GM19351 (cell line): ENCODE data around the gene MOB3A.
A peak's percentile ranks its signal among the peaks of the same experiment; 100 is the strongest.
"Not testable (repeated sequence)": the region's sequence is repeated elsewhere in the genome, so short reads cannot be mapped to it uniquely, and the experiment has no call there.

ENCODE experiments used
- ATAC-seq: cut with Tn5 transposase; IDR thresholded peaks from one replicate; pipeline ENCODE4 v1.9.1; 2021; ENCODE audit warnings: mild to moderate bottlenecking, moderate library complexity; ENCODE audit not compliant: unreplicated experiment

Gene MOB3A

DNA sequence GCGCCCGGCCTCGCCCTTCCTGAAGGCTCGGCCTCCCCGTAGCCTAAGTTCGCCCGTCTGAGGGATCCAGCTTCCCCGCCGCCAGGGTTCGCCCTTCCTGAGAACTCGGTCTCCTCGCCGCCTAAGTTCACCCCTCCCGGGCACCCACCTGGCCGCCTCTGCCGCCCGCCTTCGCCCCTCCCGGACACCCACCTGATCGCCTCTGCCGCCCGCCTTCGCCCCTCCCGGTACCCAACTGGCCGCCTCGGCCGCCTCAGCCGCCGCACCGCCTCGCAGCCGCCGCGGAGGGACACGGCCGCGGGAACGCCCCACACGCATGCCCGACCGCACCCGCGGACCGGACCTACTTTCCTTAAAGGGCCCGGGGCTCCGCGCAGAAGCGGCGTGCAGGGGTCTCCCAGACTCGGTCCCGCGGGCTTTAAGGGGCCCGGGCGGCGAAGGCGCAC, at the start of gene MOB3A:
Gene MOB3A (minus strand): TSS at position 293 of the 446 bp plus-strand sequence. CDS start 17,766 bp downstream, outside the sequence.
- peak; percentile 39 for ATAC-seq

DNA sequence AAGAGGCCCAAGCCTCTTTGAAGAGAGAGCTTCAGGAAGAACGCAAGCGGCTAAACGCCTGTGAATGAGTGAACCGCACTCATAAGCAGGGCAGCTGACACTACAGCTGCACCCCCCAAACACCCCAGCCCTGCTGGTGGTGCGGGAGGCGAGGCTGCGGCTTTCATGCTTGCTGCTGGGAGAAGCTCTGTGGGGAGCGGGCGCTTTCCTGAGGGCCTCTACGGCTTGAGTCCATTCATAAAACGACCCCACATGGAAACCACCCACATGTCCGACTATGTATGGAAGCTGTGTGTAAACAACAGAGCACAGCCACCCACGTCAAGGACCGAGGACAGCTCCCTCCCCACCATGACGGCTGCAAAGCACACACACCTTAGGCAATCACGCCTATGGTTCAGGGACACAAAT, 49.7 kb upstream of the MOB3A start:
- ATAC-seq, result no peak

DNA sequence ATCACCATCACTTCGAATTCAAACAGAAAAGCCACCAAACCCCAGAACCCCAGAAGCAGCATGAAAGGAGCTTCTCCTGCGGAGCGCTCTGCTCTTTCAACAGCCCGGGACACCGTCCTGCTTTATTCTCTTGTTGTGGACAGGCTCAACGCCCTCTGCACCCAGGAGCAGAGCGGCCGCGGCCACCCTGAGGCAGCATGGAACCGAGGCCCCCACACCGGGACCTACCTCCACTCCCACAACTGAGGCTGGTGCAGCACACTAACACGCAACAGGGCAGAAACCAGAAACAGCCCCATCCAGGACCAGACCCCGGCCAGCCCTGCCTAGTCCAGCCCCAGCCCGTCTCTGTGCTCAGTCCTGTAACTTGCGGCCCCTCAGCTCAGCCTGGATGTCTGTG, 48.1 kb upstream of the MOB3A start:
- no peak for ATAC-seq

DNA sequence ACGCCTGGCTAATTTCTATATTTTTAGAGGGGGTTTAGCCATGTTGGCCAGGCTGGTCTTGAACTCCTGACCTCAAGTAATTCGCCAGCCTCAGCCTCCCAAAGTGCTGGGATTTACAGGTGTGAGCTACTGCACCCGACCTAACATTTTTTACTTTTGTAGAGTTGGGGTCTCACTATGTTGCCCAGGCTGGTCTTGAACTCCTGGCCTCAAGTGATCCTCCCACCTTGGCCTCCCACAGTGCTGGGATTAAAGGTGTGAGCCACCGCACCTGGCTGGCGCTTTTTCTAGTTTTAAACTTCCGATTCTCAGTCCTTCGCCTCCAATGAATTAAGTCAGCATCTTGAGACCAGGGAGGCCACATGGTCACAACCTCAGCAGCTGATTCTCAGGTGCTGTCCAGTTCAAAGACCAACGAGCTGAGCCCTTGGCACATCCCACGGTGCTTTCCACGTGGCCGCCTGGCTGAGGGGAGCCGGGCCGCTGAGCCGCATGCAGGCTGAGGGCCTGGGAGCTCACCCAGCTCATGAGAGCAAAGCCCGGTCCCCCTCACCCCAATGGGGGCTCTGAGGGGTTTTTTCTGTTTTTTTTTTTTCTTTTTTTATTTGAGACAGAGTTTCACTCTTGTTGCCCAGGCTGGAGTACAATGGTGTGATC, 46.2 kb upstream of the MOB3A start:
- ATAC-seq, result no peak

DNA sequence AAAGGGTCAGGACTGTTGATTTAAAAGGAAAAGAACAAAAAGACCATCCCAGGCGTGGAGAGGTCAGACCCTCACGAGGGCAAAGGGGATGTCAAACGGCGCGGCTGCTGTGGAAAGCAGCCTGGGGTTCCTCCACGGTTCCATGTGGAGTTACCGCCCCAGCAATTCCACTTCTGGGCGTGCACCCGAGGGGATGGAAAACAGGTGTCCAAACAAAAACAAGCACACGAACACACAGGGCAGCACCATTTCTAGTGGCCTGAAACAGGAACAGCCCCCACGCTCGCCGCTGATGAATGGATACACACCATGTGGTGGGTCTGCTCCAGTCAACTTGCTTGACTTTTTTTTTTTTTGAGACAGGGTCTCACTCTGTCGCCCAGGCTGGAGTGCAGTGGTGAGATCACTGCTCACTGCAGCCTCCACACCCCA, 44.0 kb upstream of the MOB3A start:
- no peak for ATAC-seq

DNA sequence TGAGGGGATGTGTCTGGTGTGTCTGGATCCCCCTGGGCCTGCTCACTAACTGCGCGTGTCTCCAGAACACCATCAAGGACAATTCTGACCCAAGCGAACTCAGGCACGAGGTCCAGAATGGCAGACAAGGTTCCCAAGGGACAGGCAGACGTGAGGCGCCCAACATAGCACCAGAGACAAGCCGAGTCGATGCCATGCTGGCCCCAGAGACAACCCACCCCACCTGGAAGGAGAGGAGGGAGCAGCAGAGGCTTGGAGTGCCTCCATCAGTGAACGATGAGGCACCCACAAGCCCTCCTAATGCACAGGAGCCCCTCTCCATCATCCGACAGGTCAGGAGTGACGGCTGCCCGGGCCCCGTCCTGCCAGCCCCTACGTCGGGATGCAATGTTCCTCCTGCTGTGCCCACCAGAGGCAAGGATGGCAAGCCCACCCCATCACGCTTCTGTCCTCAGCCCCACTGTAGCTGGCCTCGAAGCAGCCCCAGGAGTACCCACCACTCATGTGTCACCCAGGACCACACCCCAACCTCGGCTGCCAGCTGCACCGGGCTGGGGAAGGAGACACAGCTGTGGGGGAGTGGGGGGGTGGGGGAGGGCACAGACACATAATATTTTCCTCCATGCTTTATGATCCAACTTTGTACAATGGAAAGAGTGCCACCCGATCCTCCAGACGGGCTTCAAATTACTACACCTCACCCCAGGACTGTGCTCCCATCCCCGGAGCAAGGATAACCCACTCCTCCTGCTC, 43.4 kb upstream of the MOB3A start:
- no peak for ATAC-seq

DNA sequence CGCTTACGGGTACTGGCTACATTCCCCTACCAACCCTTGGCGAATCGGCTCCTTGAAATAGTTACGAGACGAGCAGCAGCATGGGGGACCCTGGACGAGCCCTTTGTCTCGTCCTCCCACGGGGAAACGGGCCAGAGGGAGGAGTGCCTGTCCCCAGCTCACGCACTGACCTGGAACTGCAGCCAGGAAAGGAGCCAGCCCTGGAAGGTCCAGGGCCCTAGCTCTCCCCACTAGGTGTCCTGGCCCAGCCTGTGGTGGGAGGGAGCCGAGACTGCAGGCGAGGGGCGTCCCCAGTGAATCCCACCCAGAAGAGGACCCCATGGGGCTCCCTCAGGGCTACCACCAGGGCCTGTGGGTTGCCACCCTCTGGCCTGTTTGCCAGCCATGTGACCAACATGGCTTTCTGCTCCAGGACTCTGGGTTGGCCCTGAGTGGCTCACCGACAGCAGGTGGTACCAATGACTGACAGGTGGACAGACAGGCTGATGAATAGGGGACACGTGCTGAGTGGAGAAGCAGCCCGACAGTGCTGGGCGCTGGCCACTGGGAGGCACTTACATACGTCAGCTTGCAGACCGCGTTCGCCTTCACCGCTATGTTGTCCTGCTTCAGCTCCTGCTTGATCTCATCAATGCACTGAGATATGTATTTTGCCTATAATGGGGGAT, 42.1 kb upstream of the MOB3A start:
- no peak for ATAC-seq

DNA sequence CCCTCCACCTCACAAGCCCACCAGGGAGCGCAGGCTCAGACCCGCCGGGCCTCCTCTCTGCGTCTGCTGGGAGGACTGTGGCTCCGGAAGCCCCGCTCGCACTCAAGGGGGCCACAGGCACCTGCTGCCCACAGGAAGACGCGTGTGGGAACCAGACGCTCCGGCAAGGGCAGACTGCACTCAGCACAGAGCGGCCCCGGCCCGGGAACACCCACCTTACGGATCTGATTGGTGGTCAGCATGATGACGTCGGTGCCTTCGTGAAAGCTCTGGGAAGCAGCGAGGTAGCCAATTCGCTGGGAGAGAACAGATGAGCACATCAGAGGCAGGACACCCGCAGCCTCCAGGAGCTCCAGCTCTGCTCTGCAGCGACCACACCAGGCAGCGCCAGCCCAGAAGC, 40.7 kb upstream of the MOB3A start:
- no peak for ATAC-seq

DNA sequence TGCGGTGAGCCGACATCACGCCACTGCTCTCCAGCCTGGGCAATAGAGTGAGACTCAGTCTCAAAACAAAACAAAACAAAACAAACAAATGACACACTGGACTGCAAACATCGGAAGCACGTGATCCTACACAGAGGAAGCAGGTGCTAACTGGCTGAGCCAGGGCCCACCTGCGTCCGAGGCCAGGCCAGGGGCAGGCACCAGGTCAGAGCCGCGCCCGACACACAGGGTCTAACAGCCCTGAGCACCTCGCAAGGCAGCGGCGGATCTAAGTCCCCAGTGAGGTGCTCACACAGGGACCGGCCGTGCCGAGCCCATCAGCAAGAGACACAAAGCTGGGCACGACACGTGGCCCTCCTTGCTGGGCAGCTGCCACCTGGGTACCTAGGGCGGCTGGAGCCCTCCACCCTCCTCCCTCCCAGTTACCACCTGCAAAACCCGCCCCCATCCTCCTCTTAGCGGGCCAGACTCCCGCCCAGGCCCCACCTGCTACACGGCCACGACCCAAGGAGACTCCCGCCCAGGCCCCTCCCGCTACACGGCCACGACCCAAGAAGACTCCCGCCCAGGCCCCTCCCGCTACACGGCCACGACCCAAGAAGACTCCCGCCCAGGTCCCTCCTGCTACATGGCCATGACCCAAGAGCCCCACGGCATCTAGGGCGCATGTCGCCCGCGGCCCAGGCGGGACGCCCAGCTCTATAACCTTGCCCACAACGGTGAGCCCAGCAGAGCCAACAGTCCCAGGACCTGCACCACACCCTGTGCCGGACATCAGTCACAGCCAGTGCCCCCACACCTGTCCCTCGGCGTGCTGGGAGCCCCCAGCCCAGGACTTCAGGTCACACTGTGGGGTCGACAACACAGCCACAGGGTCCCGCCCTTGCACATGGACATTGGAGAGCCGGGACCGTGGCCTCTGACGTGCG, 39.6 kb upstream of the MOB3A start:
- ATAC-seq, result no peak

DNA sequence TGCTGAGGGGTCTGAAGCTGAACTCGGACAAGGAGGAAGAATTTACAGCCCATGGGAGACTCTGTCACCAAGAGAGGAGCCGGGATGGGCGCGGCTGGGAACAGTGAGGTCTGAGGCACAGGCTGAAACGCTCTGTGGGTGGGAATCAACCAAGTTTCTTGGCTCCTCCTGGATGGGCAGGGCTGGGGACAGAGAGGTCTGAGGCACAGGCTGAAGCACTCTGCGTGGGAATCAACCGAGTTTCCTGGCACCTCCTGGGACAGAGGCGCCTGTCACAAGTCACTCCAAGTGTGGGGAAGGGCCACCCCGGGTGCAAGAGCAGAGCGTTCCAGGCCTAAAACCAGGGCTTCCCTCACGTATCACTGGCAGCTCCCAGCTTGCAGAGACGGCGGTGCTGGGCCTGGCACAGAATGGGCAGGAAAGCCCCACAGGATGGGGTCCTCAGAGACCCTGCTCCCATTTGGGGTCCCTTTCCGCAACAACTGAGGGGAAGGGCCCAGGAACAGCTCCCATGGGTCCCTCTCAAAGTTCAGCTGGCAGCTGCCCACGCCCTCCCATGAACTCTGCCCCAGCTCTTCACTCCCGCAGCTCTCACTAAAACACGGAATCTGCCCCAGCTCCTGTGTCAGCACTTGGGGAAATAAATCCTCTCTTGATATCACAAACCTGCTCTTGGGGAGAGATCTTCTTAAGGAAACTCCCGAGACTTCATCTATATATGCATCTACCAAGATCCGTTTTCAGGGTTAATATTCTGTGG, 36.8 kb upstream of the MOB3A start:
- ATAC-seq, result no peak

DNA sequence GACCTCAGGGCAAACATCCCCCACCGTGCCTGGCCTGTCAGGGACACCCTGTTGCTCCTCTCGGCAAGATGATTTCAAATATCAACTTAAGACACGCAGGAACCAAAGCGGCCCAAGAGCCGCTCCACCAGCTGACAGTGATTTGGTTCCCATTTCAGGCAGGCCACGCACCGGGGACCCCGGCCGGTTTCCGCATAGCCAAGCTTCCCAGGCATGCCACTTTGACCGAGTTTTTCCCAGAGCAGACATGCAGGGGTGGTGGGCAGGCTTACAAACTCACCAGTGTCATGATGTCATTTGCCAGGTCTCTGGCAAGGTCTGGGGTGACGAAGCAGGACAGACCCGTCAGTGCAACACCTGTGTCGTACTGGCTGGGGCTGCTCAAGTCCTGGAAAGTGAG, 36.1 kb upstream of the MOB3A start:
- no peak for ATAC-seq

DNA sequence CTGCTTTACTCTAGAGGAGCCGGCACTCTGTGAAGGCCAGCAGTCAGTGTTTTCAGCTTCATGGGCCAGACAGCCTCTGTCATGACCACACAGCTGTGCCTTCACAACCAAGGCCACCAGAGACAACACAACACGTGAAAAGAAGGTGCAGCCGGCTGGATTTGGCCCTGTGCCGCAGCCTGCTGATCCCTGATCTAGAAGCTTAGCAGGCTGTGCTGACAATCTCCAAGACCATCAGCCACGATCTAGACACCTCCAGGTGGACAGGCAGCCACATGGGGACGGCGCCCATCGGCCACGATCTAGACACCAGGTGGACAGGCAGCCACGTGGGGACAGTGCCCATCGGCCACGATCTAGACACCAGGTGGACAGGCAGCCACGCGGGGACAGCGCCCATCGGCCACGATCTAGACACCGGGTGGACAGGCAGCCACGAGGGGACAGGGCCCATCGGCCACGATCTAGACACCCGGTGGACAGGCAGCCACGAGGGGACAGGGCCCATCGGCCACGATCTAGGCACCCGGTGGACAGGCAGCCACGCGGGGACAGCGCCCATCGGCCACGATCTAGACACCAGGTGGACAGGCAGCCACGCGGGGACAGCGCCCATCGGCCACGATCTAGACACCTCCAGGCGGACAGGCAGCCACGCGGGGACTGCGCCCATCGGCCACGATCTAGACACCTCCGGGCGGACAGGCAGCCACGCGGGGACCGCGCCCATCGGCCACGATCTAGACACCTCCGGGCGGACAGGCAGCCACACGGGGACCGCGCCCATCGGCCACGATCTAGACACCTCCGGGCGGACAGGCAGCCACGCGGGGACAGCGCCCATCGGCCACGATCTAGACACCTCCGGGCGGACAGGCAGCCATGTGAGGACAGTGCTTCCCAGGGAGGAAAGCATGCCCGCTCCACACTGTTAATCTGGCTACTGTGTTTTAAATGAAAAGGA, 35.2 kb upstream of the MOB3A start:
- ATAC-seq, result not testable (repeated sequence)

DNA sequence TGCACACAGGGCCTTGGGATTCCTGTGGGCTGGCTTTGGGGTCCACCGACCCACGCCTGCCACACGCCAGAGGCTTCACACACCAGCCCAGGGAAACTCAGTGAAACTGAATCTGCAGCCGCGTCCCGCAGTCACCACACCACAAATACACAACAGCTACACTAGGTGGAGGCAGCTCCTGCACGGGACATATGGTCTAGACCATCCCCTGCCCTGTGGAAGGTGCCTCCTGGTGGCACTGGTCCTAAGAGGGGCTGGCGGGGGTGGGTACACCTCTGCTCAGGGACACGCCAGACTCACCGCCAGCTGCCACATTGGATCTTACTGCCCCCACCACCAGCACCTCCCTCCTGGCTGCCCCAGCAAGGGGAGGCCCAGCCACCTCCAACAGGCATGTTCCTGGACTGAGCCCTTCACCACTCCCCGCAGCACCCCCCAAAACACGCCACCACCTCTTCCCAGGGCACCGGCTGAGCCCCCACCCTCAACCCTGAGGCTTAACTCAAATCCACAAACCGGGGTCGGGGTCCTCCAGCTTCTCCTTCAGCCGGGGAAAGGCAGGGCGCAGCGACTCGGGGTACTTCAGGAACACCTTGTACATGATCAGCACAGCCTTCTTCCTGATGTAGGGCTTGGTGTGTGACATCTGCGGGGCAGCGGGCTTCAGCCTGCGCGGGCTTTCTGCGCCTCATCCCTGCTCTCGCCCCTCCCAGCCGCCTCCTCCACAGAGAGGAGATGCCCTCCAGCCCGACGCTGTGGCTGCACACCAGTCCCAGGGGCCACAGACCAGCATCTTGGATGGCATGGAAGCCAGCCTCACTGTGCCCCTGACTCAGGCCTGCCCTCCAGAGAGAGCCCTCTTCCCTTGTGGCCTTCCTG, 34.0 kb upstream of the MOB3A start:
- ATAC-seq, result no peak

DNA sequence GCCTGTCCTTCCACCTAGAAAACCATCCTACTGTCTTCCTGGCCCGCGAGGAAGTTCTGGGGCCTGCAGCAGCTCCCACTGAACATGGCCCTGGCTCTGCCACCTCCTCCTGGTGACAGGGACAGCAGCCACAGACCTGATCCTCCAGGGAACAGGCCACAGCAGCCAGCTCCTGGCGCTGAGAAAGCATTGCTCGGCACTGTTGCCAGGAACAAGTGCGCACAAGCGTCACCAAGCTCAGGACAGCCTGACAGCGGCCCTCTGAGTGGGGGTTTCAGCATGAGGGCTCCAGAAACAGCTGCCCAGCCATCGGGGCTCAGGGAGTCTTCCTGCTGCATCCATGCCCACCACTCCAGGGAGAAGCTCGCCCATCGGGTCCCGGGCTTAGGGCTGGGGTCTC, 33.4 kb upstream of the MOB3A start:
- ATAC-seq, result no peak

DNA sequence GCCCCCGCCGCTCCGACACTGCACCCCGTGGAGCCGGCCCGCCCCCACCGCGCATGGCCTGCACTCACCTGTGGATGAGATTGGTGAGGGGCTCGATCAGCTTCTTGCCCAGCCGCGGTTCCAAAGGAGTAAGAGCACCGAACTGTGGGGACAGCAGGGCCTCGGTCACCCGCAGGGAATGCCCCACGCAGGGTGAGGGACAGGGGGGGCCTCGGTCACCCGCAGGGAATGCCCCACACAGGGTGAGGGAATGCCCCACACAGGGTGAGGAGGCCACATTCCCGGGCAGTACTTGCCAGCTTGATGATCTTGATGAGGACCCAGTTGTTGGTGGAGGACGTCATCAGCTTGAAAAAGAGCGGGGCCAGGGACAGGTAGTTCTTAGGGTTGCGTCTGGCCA, 32.9 kb upstream of the MOB3A start:
- no peak for ATAC-seq

DNA sequence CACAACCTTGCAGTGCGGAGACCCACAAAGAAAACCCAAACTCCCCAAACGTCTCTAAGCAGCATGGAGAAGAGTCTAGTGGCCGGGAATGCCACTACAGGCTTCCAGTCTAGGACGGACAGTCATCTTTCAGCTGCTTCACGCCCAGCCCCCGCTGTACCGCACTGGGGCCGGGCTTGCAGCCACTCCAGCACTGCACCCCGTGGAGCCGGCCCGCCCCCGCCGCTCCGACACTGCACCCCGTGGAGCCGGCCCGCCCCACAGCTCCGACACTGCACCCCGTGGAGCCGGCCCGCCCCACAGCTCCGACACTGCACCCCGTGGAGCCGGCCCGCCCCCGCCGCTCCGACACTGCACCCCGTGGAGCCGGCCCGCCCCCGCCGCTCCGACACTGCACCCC, 32.1 kb upstream of the MOB3A start:
- not testable (repeated sequence) for ATAC-seq

DNA sequence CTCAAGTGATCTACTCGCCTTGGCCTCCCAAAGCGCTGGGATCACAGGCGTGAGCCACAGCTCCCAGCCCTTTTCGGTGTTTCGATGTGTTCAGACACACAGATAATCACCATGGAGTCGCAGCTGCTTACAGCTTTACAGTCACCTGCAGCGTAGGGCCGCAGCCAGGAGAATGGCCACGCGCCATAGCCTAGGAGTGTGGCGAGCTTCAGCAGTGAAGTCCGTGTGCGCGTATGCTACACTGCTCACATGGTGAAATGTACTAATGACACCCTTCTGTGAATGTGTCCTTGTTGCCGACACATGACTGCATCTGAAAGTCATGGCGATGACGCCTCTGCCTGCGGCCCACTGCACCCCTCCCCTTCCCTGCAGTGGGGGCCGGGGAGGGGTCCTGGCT, 31.6 kb upstream of the MOB3A start:
- ATAC-seq, result no peak
